ENCODE measurements around the gene GMCL2. TPM values are rescaled to one million over a fixed set of nuclear protein-coding genes. Genes with fewer than 3 reads are reported as not detected.

The GMCL2 gene
- total and polyA plus RNA-seq, 9 of the 15 experiments (the other 6 are each of a cell fraction or from before 2014, with no cell fraction given) = 0.04 TPM; not detected in 8

DNA sequence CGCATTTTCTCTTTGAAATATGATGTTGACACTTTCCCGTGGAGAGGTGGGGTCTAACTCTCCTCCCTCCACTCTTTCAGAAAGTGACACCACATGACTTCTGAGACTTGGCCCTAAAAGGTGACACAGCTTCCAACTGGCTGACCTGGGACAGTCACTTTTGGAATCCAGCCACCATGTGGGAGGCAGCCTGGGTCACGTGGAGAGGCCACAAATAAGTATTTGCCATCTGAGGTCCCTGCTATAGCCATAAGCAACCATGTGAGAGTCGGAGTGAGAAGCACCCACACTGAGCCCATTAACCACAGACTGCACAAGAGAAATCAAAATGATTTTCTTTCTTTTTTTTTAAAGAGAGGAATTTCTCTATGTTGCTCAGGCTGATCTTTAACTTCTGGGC lies 49.5 kb upstream of the GMCL2 start (continued):
- TF ChIP-seq FOXK2 (conservative IDR thresholded peaks at IDR 0.05 in 1 of 2, IDR thresholded peaks at IDR 0.05 in 1 of 2; ENCODE audit: low read depth in 2 of 2) = 0 out of 4 replicates have a peak, but pooled peaks of 1 of the 2 experiments have one; percentile 24
- peak; percentile 89 for TF ChIP-seq L3MBTL2 (IDR thresholded peaks at IDR 0.05)
- TF ChIP-seq FOXJ2 (tag; IDR thresholded peaks at IDR 0.05) = peak; percentile 58; the same call in 1 of the 2 replicates
- TF ChIP-seq GTF2E2 (tag; IDR thresholded peaks at IDR 0.05) = no peak
- TF ChIP-seq ZNF780A (CRISPR knock-in tag; IDR thresholded peaks at IDR 0.05) = no peak
- no peak for TF ChIP-seq BMI1 (IDR thresholded peaks at IDR 0.05; ENCODE audit: low read length)
- TF ChIP-seq ZNF644 (tag; IDR thresholded peaks at IDR 0.05; ENCODE audit: low read depth) = 0 out of 2 replicates have a peak, but pooled peaks have one; percentile 39
- no peak for TF ChIP-seq COPS2 (conservative IDR thresholded peaks at IDR 0.05)
- no peak for TF ChIP-seq ZNF830 (CRISPR knock-in tag; IDR thresholded peaks at IDR 0.05)
- TF ChIP-seq, protein P1, sequence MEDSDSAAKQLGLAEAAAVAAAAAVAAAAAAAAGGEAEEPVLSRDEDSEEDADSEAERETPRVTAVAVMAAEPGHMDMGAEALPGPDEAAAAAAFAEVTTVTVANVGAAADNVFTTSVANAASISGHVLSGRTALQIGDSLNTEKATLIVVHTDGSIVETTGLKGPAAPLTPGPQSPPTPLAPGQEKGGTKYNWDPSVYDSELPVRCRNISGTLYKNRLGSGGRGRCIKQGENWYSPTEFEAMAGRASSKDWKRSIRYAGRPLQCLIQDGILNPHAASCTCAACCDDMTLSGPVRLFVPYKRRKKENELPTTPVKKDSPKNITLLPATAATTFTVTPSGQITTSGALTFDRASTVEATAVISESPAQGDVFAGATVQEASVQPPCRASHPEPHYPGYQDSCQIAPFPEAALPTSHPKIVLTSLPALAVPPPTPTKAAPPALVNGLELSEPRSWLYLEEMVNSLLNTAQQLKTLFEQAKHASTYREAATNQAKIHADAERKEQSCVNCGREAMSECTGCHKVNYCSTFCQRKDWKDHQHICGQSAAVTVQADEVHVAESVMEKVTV (CRISPR knock-in tag; IDR thresholded peaks at IDR 0.05) = no peak
- peak; percentile 75 for TF ChIP-seq ZNF766 (CRISPR knock-in tag; conservative IDR thresholded peaks at IDR 0.05)
- TF ChIP-seq, protein P2, sequence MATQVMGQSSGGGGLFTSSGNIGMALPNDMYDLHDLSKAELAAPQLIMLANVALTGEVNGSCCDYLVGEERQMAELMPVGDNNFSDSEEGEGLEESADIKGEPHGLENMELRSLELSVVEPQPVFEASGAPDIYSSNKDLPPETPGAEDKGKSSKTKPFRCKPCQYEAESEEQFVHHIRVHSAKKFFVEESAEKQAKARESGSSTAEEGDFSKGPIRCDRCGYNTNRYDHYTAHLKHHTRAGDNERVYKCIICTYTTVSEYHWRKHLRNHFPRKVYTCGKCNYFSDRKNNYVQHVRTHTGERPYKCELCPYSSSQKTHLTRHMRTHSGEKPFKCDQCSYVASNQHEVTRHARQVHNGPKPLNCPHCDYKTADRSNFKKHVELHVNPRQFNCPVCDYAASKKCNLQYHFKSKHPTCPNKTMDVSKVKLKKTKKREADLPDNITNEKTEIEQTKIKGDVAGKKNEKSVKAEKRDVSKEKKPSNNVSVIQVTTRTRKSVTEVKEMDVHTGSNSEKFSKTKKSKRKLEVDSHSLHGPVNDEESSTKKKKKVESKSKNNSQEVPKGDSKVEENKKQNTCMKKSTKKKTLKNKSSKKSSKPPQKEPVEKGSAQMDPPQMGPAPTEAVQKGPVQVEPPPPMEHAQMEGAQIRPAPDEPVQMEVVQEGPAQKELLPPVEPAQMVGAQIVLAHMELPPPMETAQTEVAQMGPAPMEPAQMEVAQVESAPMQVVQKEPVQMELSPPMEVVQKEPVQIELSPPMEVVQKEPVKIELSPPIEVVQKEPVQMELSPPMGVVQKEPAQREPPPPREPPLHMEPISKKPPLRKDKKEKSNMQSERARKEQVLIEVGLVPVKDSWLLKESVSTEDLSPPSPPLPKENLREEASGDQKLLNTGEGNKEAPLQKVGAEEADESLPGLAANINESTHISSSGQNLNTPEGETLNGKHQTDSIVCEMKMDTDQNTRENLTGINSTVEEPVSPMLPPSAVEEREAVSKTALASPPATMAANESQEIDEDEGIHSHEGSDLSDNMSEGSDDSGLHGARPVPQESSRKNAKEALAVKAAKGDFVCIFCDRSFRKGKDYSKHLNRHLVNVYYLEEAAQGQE (IDR thresholded peaks at IDR 0.05; ENCODE audit: borderline replicate concordance) = peak; percentile 63
- TF ChIP-seq, protein P2 (CRISPR knock-in tag; IDR thresholded peaks at IDR 0.05; ENCODE audit: low read depth) = no peak
- no peak for TF ChIP-seq SNRNP70 (optimal IDR thresholded peaks at IDR 0.05; ENCODE audit: low read depth, low read length)
- TF ChIP-seq MCM3 (IDR thresholded peaks at IDR 0.05) = no peak
- TF ChIP-seq TARDBP (IDR thresholded peaks at IDR 0.05) = no peak
- TF ChIP-seq SMARCE1 (IDR thresholded peaks at IDR 0.05) = no peak
- peak; percentile 88 for TF ChIP-seq BHLHE40 (IDR thresholded peaks at IDR 0.05; ENCODE audit: low read length)
- no peak; the same call in 1 of the 2 replicates for TF ChIP-seq ATF7 (IDR thresholded peaks at IDR 0.05)
- peak; percentile 33; the same call in 1 of the 2 replicates for TF ChIP-seq CTBP1 (IDR thresholded peaks at IDR 0.05; ENCODE audit: borderline replicate concordance)
- TF ChIP-seq, protein P3, sequence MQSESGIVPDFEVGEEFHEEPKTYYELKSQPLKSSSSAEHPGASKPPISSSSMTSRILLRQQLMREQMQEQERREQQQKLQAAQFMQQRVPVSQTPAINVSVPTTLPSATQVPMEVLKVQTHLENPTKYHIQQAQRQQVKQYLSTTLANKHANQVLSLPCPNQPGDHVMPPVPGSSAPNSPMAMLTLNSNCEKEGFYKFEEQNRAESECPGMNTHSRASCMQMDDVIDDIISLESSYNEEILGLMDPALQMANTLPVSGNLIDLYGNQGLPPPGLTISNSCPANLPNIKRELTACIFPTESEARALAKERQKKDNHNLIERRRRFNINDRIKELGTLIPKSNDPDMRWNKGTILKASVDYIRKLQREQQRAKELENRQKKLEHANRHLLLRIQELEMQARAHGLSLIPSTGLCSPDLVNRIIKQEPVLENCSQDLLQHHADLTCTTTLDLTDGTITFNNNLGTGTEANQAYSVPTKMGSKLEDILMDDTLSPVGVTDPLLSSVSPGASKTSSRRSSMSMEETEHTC (IDR thresholded peaks at IDR 0.05) = peak; percentile 47; the same call in 1 of the 2 replicates

Data from K562 (cell line).